ENCODE measurements around the gene PSMC5. TPM values are rescaled to one million over a fixed set of nuclear protein-coding genes. Genes with fewer than 3 reads are reported as not detected.

The PSMC5 gene
- total and polyA plus RNA-seq, 10 of the 15 experiments (the other 5 are each of a cell fraction or from before 2014, with no cell fraction given) = 55.0 to 266 (median 148) TPM

GRCh38 chr17:63848834-63849689 lies 21.8 kb downstream of the PSMC5 start (continued):
- TF ChIP-seq, protein P1, sequence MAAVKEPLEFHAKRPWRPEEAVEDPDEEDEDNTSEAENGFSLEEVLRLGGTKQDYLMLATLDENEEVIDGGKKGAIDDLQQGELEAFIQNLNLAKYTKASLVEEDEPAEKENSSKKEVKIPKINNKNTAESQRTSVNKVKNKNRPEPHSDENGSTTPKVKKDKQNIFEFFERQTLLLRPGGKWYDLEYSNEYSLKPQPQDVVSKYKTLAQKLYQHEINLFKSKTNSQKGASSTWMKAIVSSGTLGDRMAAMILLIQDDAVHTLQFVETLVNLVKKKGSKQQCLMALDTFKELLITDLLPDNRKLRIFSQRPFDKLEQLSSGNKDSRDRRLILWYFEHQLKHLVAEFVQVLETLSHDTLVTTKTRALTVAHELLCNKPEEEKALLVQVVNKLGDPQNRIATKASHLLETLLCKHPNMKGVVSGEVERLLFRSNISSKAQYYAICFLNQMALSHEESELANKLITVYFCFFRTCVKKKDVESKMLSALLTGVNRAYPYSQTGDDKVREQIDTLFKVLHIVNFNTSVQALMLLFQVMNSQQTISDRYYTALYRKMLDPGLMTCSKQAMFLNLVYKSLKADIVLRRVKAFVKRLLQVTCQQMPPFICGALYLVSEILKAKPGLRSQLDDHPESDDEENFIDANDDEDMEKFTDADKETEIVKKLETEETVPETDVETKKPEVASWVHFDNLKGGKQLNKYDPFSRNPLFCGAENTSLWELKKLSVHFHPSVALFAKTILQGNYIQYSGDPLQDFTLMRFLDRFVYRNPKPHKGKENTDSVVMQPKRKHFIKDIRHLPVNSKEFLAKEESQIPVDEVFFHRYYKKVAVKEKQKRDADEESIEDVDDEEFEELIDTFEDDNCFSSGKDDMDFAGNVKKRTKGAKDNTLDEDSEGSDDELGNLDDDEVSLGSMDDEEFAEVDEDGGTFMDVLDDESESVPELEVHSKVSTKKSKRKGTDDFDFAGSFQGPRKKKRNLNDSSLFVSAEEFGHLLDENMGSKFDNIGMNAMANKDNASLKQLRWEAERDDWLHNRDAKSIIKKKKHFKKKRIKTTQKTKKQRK (IDR thresholded peaks at IDR 0.05; ENCODE audit: low read depth, low read length) = no peak
- TF ChIP-seq ESRRA (IDR thresholded peaks at IDR 0.05; ENCODE audit: low read length) (no peak), ZNF274 (IDR thresholded peaks at IDR 0.05; ENCODE audit: insufficient read depth, insufficient read length) (no peak), USF2 (IDR thresholded peaks at IDR 0.05; ENCODE audit: borderline replicate concordance, low read depth, low read length) (peak; percentile 74), CREB1 (IDR thresholded peaks at IDR 0.05; ENCODE audit: low read depth) (peak; percentile 97), BHLHE40 (IDR thresholded peaks at IDR 0.05; ENCODE audit: borderline replicate concordance in 1 of 2, low read depth in 2 of 2, low read length in 1 of 2) (peak; percentile 96 to 98), POU2F2 (IDR thresholded peaks at IDR 0.05; ENCODE audit: borderline replicate concordance, low read depth, low read length) (peak; percentile 48; the same call in 1 of the 3 replicates), SPI1 (IDR thresholded peaks at IDR 0.05; ENCODE audit: borderline replicate concordance, insufficient read depth, low read depth, low read length) (no peak), ZZZ3 (IDR thresholded peaks at IDR 0.05; ENCODE audit: control insufficient read depth, insufficient read length, low read depth) (no peak), EZH2 (IDR thresholded peaks at IDR 0.05; ENCODE audit: borderline replicate concordance, control insufficient read depth, low read depth, low read length) (no peak), ZBTB4 (CRISPR knock-in tag; IDR thresholded peaks at IDR 0.05) (no peak), CREM (IDR thresholded peaks at IDR 0.05; ENCODE audit: low read depth) (peak; percentile 95), CEBPB (IDR thresholded peaks at IDR 0.05; ENCODE audit: borderline replicate concordance in 1 of 2, low read depth in 2 of 2, low read length in 2 of 2) (peak in 1 of 2 experiments; percentile 77; a peak in 1 of 4 replicates), BCLAF1 (IDR thresholded peaks at IDR 0.05) (peak; percentile 95)
- TF ChIP-seq, protein P2, sequence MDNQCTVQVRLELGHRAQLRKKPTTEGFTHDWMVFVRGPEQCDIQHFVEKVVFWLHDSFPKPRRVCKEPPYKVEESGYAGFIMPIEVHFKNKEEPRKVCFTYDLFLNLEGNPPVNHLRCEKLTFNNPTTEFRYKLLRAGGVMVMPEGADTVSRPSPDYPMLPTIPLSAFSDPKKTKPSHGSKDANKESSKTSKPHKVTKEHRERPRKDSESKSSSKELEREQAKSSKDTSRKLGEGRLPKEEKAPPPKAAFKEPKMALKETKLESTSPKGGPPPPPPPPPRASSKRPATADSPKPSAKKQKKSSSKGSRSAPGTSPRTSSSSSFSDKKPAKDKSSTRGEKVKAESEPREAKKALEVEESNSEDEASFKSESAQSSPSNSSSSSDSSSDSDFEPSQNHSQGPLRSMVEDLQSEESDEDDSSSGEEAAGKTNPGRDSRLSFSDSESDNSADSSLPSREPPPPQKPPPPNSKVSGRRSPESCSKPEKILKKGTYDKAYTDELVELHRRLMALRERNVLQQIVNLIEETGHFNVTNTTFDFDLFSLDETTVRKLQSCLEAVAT (IDR thresholded peaks at IDR 0.05) = peak; percentile 88
